ENCODE results near the gene USP19.

Gene USP19

GRCh38 chr3:49124991-49125670 lies 4.5 kb upstream of the USP19 start:
- no peak for DNase-seq (ENCODE audit: low spot score in 2 of 2)
- no peak for ATAC-seq (replicated peaks; ENCODE audit: extremely low read depth, poor library complexity, severe bottlenecking)
- H3K27me3 Mint-ChIP-seq, result no peaks in the 10 kb centered on the region
- H3K9me3 Mint-ChIP-seq, result no peaks in the 10 kb centered on the region
- peaks cover 3% of the 10 kb centered on the region for H3K36me3 Mint-ChIP-seq (ENCODE audit: insufficient read depth)
- no peak overlapping the region for H3K4me3 Mint-ChIP-seq
- no peak overlapping the region for H3K27ac Mint-ChIP-seq (ENCODE audit: low read depth)
- H3K4me1 Mint-ChIP-seq, result peaks cover 6% of the 10 kb centered on the region

DNA sequence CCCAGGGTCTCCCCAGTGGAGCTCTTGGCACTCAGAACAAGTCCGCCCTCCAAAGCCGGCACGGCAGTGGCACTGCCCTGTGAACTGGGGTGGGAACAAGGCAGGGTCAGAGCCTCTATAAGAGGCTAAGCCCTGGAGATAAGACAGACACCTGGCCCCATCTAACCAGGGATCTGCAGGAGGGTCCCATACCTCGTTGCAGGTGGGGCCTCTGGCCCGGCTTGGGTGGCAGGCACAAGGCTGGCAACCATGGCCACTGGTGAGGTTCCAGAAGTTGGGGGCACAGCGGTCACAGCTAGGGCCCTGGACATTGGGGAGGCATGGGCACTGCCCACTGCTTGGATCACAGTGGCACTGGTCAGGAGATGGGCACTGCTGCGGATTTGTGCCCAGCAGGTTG lies 3.6 kb upstream of the USP19 start:
- H3K36me3 Mint-ChIP-seq (ENCODE audit: insufficient read depth), result peaks cover 11% of the 10 kb centered on the region
- DNase-seq (ENCODE audit: low spot score in 2 of 2), result no peak
- H3K4me3 Mint-ChIP-seq, result no peak overlapping the region
- no peak for ATAC-seq (replicated peaks; ENCODE audit: extremely low read depth, poor library complexity, severe bottlenecking)
- no peak overlapping the region for H3K27ac Mint-ChIP-seq (ENCODE audit: low read depth)
- no peaks in the 10 kb centered on the region for H3K27me3 Mint-ChIP-seq
- peaks cover 16% of the 10 kb centered on the region for H3K4me1 Mint-ChIP-seq
- H3K9me3 Mint-ChIP-seq, result no peaks in the 10 kb centered on the region

GRCh38 chr3:49123687-49124086 lies 3.1 kb upstream of the USP19 start:
- Mint-ChIP-seq H3K4me1 (peaks cover 20% of the 10 kb centered on the region), H3K9me3 (no peaks in the 10 kb centered on the region), H3K27ac (ENCODE audit: low read depth) (no peak overlapping the region), H3K36me3 (ENCODE audit: insufficient read depth) (peaks cover 14% of the 10 kb centered on the region), H3K27me3 (no peaks in the 10 kb centered on the region), H3K4me3 (no peak overlapping the region)
- ATAC-seq (replicated peaks; ENCODE audit: extremely low read depth, poor library complexity, severe bottlenecking) (no peak), DNase-seq (ENCODE audit: low spot score in 2 of 2) (no peak)

GRCh38 chr3:49122886-49123545 lies 2.4 kb upstream of the USP19 start:
- H3K36me3 Mint-ChIP-seq (ENCODE audit: insufficient read depth), result peaks cover 19% of the 10 kb centered on the region
- no peaks in the 10 kb centered on the region for H3K27me3 Mint-ChIP-seq
- H3K27ac Mint-ChIP-seq (ENCODE audit: low read depth), result no peak overlapping the region
- ATAC-seq (replicated peaks; ENCODE audit: extremely low read depth, poor library complexity, severe bottlenecking) (no peak), DNase-seq (ENCODE audit: low spot score in 2 of 2) (no peak)
- H3K4me3 Mint-ChIP-seq, result no peak overlapping the region
- H3K9me3 Mint-ChIP-seq, result no peaks in the 10 kb centered on the region
- peaks cover 20% of the 10 kb centered on the region for H3K4me1 Mint-ChIP-seq

DNA sequence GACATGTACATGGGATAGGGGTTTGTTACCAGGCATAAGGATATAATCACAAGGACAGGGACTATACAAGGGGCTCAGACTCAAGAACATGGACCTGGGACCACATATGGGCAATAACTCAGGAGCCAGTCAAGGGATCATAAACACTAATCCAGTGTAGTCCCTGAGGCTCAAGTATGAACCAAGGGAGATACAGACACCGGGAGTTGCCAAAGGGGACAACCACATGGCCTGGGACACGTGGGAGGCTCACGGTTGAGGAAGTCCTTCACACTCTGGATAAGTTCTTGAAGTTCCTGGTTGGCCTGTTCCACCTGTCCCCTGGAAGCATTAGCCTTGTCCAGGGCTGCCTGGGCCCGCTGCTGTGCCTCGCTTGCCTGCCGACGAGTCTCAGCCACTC lies 1.8 kb upstream of the USP19 start:
- no peaks in the 10 kb centered on the region for H3K9me3 Mint-ChIP-seq
- no peak for DNase-seq (ENCODE audit: low spot score in 2 of 2)
- no peak overlapping the region for H3K4me3 Mint-ChIP-seq
- H3K27ac Mint-ChIP-seq (ENCODE audit: low read depth), result no peak overlapping the region
- H3K36me3 Mint-ChIP-seq (ENCODE audit: insufficient read depth), result peaks cover 23% of the 10 kb centered on the region
- no peak for ATAC-seq (replicated peaks; ENCODE audit: extremely low read depth, poor library complexity, severe bottlenecking)
- no peaks in the 10 kb centered on the region for H3K27me3 Mint-ChIP-seq
- H3K4me1 Mint-ChIP-seq, result peaks cover 20% of the 10 kb centered on the region

DNA sequence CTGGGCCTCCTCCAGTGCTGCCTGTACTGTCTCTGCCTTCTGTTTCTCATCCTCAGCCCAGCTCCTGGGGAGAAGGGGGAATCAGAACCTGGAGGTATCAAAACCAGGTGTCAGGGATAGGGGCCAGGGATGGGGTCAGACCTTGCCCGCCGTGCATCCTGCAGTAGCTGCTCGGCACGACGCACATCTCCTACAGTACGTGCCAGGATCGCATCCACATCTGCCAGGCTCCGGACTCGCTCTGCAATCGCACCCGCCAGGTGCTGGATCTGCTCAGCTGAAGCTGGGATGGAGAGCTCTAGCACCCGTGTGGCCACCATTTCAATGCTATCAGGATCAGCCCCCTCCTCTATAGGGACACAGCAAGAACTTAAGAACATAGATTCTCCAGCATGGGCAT lies 1.4 kb upstream of the USP19 start:
- Mint-ChIP-seq H3K27ac (ENCODE audit: low read depth) (peak overlapping the region; percentile 89), H3K27me3 (no peaks in the 10 kb centered on the region), H3K9me3 (no peaks in the 10 kb centered on the region), H3K4me3 (peak overlapping the region; percentile 81), H3K36me3 (ENCODE audit: insufficient read depth) (peaks cover 24% of the 10 kb centered on the region), H3K4me1 (peaks cover 20% of the 10 kb centered on the region)
- ATAC-seq (replicated peaks; ENCODE audit: extremely low read depth, poor library complexity, severe bottlenecking) (no peak), DNase-seq (ENCODE audit: low spot score in 2 of 2) (no peak)

- H3K4me1 Mint-ChIP-seq, result peaks cover 20% of the 10 kb centered on the region
- DNase-seq (ENCODE audit: low spot score in 2 of 2) (no peak), ATAC-seq (replicated peaks; ENCODE audit: extremely low read depth, poor library complexity, severe bottlenecking) (no peak)
- H3K36me3 Mint-ChIP-seq (ENCODE audit: insufficient read depth), result peaks cover 24% of the 10 kb centered on the region
- H3K4me3 Mint-ChIP-seq, result peak overlapping the region; percentile 81
- no peaks in the 10 kb centered on the region for H3K9me3 Mint-ChIP-seq
- H3K27ac Mint-ChIP-seq (ENCODE audit: low read depth), result peak overlapping the region; percentile 89
- H3K27me3 Mint-ChIP-seq, result no peaks in the 10 kb centered on the region
Observed at GRCh38 chr3:49121132-49121736, 611 bp upstream of the USP19 start.

DNA sequence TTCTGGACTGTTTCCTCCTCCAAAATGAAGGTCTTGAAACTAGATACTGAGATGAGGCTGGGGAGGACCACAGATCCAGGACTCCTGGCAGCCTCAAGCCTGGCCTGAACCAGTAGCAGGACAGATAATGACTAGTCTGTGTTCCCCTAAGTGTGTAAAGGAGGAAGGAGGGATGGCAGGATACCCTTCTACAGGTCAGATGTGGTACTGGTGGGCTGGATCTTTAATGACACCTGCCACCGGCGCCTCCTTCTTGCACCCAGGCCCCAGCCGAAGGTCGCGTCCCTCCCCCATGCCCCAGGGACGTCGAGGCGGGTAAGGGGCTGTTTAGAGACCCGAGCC lies 556 bp downstream of the USP19 start:
- peak overlapping the region; percentile 81 for H3K4me3 Mint-ChIP-seq
- peaks cover 24% of the 10 kb centered on the region for H3K36me3 Mint-ChIP-seq (ENCODE audit: insufficient read depth)
- peak in 1 of 2 donors; percentile 12 for DNase-seq (ENCODE audit: low spot score in 2 of 2)
- H3K4me1 Mint-ChIP-seq, result peaks cover 18% of the 10 kb centered on the region
- H3K27ac Mint-ChIP-seq (ENCODE audit: low read depth), result peak overlapping the region; percentile 89
- no peaks in the 10 kb centered on the region for H3K27me3 Mint-ChIP-seq
- no peaks in the 10 kb centered on the region for H3K9me3 Mint-ChIP-seq
- peak; percentile 27 for ATAC-seq (replicated peaks; ENCODE audit: extremely low read depth, poor library complexity, severe bottlenecking)

GRCh38 chr3:49119439-49119838 lies 1.2 kb downstream of the USP19 start:
- ATAC-seq (replicated peaks; ENCODE audit: extremely low read depth, poor library complexity, severe bottlenecking) (no peak), DNase-seq (ENCODE audit: low spot score in 2 of 2) (no peak)
- Mint-ChIP-seq H3K4me1 (peaks cover 14% of the 10 kb centered on the region), H3K4me3 (peak overlapping the region; percentile 81), H3K27ac (ENCODE audit: low read depth) (peak overlapping the region; percentile 89), H3K27me3 (no peaks in the 10 kb centered on the region), H3K36me3 (ENCODE audit: insufficient read depth) (peaks cover 25% of the 10 kb centered on the region), H3K9me3 (no peaks in the 10 kb centered on the region)

DNA sequence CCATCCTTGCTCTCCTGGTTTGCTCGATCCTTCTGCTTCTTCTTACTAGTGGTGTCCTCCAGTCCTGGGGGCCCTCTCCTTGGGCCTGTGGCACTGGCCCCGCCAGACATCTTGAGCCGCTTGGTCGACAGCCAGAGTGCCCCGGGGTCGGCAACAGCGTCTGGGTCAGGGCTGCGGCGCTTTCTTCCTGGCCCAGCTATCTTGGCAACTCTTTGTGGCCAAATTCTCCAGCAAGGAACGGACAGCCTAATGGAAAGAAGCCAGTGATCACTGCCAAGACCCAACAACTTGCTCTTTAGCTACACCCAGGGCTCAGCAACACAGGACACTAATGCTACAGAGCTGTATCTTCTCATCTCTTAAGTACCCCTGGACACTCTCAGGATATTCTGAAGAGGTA lies 1.6 kb downstream of the USP19 start:
- H3K4me3 Mint-ChIP-seq, result peak overlapping the region; percentile 81
- ATAC-seq (replicated peaks; ENCODE audit: extremely low read depth, poor library complexity, severe bottlenecking), result no peak
- no peaks in the 10 kb centered on the region for H3K27me3 Mint-ChIP-seq
- no peak for DNase-seq (ENCODE audit: low spot score in 2 of 2)
- H3K27ac Mint-ChIP-seq (ENCODE audit: low read depth), result no peak overlapping the region
- no peaks in the 10 kb centered on the region for H3K9me3 Mint-ChIP-seq
- peaks cover 25% of the 10 kb centered on the region for H3K36me3 Mint-ChIP-seq (ENCODE audit: insufficient read depth)
- H3K4me1 Mint-ChIP-seq, result peaks cover 14% of the 10 kb centered on the region

- Mint-ChIP-seq H3K27me3 (no peaks in the 10 kb centered on the region), H3K9me3 (no peaks in the 10 kb centered on the region), H3K4me3 (no peak overlapping the region), H3K36me3 (ENCODE audit: insufficient read depth) (peaks cover 16% of the 10 kb centered on the region), H3K4me1 (no peaks in the 10 kb centered on the region), H3K27ac (ENCODE audit: low read depth) (no peak overlapping the region)
- DNase-seq (ENCODE audit: low spot score in 2 of 2) (no peak), ATAC-seq (replicated peaks; ENCODE audit: extremely low read depth, poor library complexity, severe bottlenecking) (no peak)
Observed at GRCh38 chr3:49112262-49112661, 8.4 kb downstream of the USP19 start.

DNA sequence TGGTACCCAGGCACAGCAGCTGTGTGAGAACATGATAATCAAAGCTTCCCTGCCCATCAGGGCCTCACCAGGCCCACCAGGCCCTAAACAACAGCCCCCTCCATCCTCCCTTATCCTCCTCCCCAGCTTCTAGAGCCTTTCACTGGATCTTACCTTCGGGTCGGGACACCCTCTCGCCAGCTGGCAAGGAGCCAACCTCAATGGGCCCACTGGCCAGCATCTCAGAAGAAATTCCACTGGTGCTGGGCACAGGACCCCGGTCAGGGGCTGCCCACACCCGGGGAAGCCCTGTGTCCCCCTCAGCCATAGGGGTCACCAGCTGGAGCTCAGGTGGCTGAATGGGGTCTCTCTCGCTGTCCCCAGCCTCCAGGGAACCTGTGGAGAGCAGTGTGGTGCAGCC lies 9.3 kb downstream of the USP19 start:
- Mint-ChIP-seq H3K27ac (ENCODE audit: low read depth) (no peak overlapping the region), H3K27me3 (no peaks in the 10 kb centered on the region), H3K4me3 (no peak overlapping the region), H3K4me1 (no peaks in the 10 kb centered on the region), H3K36me3 (ENCODE audit: insufficient read depth) (peaks cover 16% of the 10 kb centered on the region), H3K9me3 (no peaks in the 10 kb centered on the region)
- DNase-seq (ENCODE audit: low spot score in 2 of 2) (no peak), ATAC-seq (replicated peaks; ENCODE audit: extremely low read depth, poor library complexity, severe bottlenecking) (no peak)

DNA sequence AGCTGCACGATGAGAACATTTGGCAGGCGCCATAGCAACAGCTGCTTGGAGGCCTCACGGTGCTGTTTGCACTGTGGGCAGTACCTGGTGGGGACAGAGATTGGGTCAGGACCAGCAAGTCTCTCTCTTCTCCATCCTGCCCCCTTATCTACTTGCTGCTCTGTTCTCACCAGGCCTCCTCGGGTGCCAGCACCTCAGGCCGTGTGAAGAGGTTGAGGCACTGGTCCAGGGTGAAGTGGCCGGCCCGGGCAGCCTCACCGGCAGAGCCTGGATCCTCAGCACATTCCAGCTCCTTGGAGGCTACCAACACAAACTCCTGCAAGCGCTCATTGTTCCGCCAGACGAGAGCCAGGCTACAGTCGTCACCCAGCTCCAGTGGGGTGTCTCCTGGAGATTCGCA lies 9.8 kb downstream of the USP19 start:
- Mint-ChIP-seq H3K36me3 (ENCODE audit: insufficient read depth) (peaks cover 16% of the 10 kb centered on the region), H3K27ac (ENCODE audit: low read depth) (no peak overlapping the region)
- no peak for DNase-seq (ENCODE audit: low spot score in 2 of 2)

More for the DNA sequence above, 9.8 kb downstream of the USP19 start:
- no peak overlapping the region for H3K4me3 Mint-ChIP-seq
- H3K4me1 Mint-ChIP-seq, result peaks cover 2% of the 10 kb centered on the region
- no peak for ATAC-seq (replicated peaks; ENCODE audit: extremely low read depth, poor library complexity, severe bottlenecking)
- no peaks in the 10 kb centered on the region for H3K9me3 Mint-ChIP-seq
- no peaks in the 10 kb centered on the region for H3K27me3 Mint-ChIP-seq
